HEK293T (cell line): Measurements from ENCODE around the gene IRF2BP1.

ENCODE experiments used
- ARNT ChIP-seq: fragments of 450-650 bp; IDR thresholded peaks from 2 replicates; pipeline ENCODE4 v1.6.1; 2017; ENCODE audit warnings: mild to moderate bottlenecking
- BHLHE40 ChIP-seq: fragments of 450-650 bp; IDR thresholded peaks from 2 replicates; pipeline ENCODE4 v1.6.1; 2016; ENCODE audit warnings: mild to moderate bottlenecking, moderate library complexity, borderline replicate concordance
- CTBP1 ChIP-seq: fragments of 450-650 bp; IDR thresholded peaks from 2 replicates; pipeline ENCODE4 v1.6.1; 2016; ENCODE audit warnings: borderline replicate concordance
- ELF4 ChIP-seq: fragments of 450-650 bp; IDR thresholded peaks from 2 replicates; pipeline ENCODE4 v1.6.1; 2017; ENCODE audit warnings: antibody characterized with exemption
- FOXA1 ChIP-seq: fragments of 450-650 bp; IDR thresholded peaks from 2 replicates; pipeline ENCODE4 v1.6.1; 2016; ENCODE audit warnings: mild to moderate bottlenecking
- FOXK2 ChIP-seq: fragments of 450-650 bp; IDR thresholded peaks from 2 replicates; pipeline ENCODE4 v1.6.1; 2016; ENCODE audit warnings: mild to moderate bottlenecking
- FOXM1 ChIP-seq: fragments of 450-650 bp; IDR thresholded peaks from 2 replicates; pipeline ENCODE4 v1.6.1; 2017; ENCODE audit warnings: mild to moderate bottlenecking, borderline replicate concordance
- HDGF ChIP-seq: fragments of 450-650 bp; IDR thresholded peaks from 2 replicates; pipeline ENCODE4 v1.6.1; 2017; ENCODE audit warnings: antibody characterized with exemption, borderline replicate concordance
- L3MBTL2 ChIP-seq: fragments of 450-650 bp; conservative IDR thresholded peaks from 2 replicates; pipeline ENCODE4 v1.6.1; 2016; ENCODE audit warnings: mild to moderate bottlenecking
- LEF1 ChIP-seq: fragments of 450-650 bp; IDR thresholded peaks from 2 replicates; pipeline ENCODE4 v1.6.1; 2017; ENCODE audit warnings: mild to moderate bottlenecking, borderline replicate concordance
- SP1 ChIP-seq: fragments of 450-650 bp; IDR thresholded peaks from 2 replicates; pipeline ENCODE4 v1.6.1; 2017
- SUZ12 ChIP-seq: fragments of 450-650 bp; IDR thresholded peaks from 2 replicates; pipeline ENCODE4 v1.6.1; 2016; ENCODE audit warnings: mild to moderate bottlenecking
- TARDBP ChIP-seq: fragments of 450-650 bp; IDR thresholded peaks from 2 replicates; pipeline ENCODE4 v1.6.1; 2016
- TF ChIP-seq, protein P1 (sequence below): fragments of 450-650 bp; IDR thresholded peaks from 2 replicates; pipeline ENCODE4 v1.6.1; 2016

DNA sequence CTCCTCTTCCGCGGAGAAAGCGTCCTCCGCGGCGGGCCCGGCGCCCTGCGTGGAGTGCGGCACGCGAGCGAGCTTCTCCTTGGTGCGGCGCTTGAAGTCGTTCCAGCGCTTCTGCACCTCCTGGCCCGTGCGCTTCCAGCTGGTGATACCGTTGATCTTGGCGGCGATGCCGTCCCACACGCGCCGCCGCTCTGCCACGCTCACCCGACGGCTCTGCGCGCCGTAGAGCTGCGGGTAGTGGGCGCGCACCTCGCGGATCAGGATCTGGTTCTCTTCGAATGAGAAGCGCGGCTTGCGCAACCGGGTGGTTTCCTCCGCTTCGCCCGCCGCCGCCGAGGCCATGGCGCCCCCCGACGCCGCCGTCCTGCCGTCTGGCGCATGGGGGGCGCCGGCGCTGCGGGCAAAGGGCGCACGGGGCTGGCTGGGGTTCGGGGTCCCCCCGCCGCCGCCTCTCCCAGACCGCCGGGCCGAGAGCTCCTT is 15.5 kb upstream of the IRF2BP1 start:
- TF ChIP-seq ELF4, result no peak
- no peak for TF ChIP-seq BHLHE40
- no peak for TF ChIP-seq HDGF
- TF ChIP-seq SP1, result no peak
- TF ChIP-seq, protein P1, sequence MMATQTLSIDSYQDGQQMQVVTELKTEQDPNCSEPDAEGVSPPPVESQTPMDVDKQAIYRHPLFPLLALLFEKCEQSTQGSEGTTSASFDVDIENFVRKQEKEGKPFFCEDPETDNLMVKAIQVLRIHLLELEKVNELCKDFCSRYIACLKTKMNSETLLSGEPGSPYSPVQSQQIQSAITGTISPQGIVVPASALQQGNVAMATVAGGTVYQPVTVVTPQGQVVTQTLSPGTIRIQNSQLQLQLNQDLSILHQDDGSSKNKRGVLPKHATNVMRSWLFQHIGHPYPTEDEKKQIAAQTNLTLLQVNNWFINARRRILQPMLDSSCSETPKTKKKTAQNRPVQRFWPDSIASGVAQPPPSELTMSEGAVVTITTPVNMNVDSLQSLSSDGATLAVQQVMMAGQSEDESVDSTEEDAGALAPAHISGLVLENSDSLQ, result no peak
- TF ChIP-seq ARNT, result no peak
- TF ChIP-seq TARDBP, result no peak
- TF ChIP-seq FOXA1, result no peak
- TF ChIP-seq LEF1, result no peak
- no peak for TF ChIP-seq FOXK2
- TF ChIP-seq L3MBTL2, result no peak
- no peak for TF ChIP-seq SUZ12
- no peak for TF ChIP-seq CTBP1
- no peak for TF ChIP-seq FOXM1
